ENCODE measurements around the gene PPP2R2B.

PPP2R2B gene

DNA sequence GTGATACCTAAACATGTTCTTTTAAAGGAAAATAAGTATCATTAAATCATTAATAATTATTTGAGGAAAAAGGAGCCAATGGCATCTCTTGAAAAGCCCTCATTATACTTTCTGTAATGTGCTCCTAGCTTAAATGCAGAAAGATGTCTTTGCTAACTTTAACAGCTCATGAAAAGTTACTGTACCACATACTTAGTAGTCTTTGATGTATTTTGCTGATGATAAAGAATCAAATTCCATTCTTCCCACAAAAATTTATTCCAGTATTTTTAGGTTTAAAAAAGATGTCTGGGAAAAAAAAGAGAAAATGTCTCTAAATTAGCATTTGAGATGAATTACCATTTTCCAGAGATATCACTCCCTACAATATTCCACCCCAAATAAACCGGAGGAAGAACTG is 112.5 kb downstream of the PPP2R2B start:
- DNase-seq (ENCODE audit: extremely low spot score), result no peak
- POLR2A ChIA-PET, result no interaction called here
- TF ChIP-seq ARNT (IDR thresholded peaks at IDR 0.05) (no peak), LEF1 (IDR thresholded peaks at IDR 0.05; ENCODE audit: borderline replicate concordance) (no peak)
- CTCF ChIA-PET, result no interaction called here

DNA sequence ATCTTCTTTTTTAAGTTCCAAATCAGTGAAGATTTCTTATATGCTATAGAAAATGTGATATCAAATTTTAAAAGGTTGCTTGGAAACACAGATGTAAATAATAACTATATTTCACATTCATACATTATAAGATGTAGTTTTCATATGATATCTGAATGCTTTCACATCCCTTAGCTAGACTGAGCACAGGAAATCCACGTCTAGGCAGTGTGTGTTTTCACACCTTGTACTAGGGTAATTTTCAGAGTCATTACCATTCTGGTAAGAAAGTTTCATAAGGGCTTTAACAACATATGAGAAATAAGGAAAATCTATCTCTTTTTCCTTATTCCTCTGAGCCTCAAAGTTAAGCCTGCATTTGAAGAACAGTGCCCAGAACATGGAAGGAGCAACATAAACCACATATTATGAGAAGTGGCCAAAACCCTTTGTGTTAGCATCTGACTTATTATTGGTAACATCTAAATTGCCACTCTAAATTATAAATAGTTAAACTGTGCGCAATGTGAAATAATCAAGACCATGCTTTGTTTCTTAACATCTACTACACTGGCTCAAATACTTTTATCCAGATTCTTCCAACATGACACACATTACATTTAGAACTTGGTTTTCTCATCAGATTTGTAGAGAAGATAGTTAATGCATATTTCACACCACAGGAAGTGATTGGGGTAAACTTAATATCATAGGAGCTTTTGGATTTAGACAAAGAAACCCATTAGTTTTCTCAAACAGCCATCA is 113.3 kb downstream of the PPP2R2B start:
- DNase-seq (ENCODE audit: extremely low spot score), result no peak
- TF ChIP-seq SP1 (IDR thresholded peaks at IDR 0.05) (no peak), FOXA1 (IDR thresholded peaks at IDR 0.05) (no peak), FOXM1 (IDR thresholded peaks at IDR 0.05; ENCODE audit: borderline replicate concordance) (no peak)
- ChIA-PET POLR2A (no interaction called here), CTCF (no interaction called here)

DNA sequence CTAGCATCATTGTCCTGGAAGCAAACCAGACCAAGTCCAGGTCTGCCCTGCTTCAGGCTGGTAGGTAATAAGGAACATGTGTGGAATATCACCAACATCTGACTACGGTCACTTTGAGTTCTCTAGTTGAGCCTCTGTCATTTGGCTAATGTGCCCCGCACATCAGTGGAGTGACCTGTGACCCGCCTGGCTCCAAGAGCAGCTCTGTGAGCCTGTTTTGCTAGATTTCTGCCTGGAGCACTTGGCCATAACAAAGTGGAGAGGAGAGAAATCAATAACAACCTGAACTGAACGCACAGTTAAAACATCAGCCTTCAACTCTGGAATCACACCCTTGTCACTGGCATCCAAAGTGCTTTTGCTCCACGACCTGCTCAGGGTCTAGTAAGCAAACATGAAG is 115.7 kb downstream of the PPP2R2B start:
- no peak for TF ChIP-seq LEF1 (IDR thresholded peaks at IDR 0.05; ENCODE audit: borderline replicate concordance)
- no peak for TF ChIP-seq FOXM1 (IDR thresholded peaks at IDR 0.05; ENCODE audit: borderline replicate concordance)
- TF ChIP-seq FOXA1 (IDR thresholded peaks at IDR 0.05), result no peak
- TF ChIP-seq HDGF (IDR thresholded peaks at IDR 0.05; ENCODE audit: borderline replicate concordance), result no peak
- no peak for TF ChIP-seq CTBP1 (IDR thresholded peaks at IDR 0.05; ENCODE audit: borderline replicate concordance)
- no peak for TF ChIP-seq NFRKB (IDR thresholded peaks at IDR 0.05)
- TF ChIP-seq BHLHE40 (IDR thresholded peaks at IDR 0.05; ENCODE audit: borderline replicate concordance), result no peak
- TF ChIP-seq FOXK2 (IDR thresholded peaks at IDR 0.05), result no peak
- TF ChIP-seq ELF4 (IDR thresholded peaks at IDR 0.05), result no peak
- TF ChIP-seq ARNT (IDR thresholded peaks at IDR 0.05), result no peak
- no peak for TF ChIP-seq TARDBP (IDR thresholded peaks at IDR 0.05)
- TF ChIP-seq L3MBTL2 (conservative IDR thresholded peaks at IDR 0.05), result no peak
- TF ChIP-seq SP1 (IDR thresholded peaks at IDR 0.05), result no peak
- TF ChIP-seq, protein P1, sequence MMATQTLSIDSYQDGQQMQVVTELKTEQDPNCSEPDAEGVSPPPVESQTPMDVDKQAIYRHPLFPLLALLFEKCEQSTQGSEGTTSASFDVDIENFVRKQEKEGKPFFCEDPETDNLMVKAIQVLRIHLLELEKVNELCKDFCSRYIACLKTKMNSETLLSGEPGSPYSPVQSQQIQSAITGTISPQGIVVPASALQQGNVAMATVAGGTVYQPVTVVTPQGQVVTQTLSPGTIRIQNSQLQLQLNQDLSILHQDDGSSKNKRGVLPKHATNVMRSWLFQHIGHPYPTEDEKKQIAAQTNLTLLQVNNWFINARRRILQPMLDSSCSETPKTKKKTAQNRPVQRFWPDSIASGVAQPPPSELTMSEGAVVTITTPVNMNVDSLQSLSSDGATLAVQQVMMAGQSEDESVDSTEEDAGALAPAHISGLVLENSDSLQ (IDR thresholded peaks at IDR 0.05), result no peak
- TF ChIP-seq SUZ12 (IDR thresholded peaks at IDR 0.05), result no peak
- no peak for TF ChIP-seq ZNF384 (IDR thresholded peaks at IDR 0.05)
- ChIA-PET CTCF (no interaction called here), POLR2A (no interaction called here)
- DNase-seq (ENCODE audit: extremely low spot score), result no peak

DNA sequence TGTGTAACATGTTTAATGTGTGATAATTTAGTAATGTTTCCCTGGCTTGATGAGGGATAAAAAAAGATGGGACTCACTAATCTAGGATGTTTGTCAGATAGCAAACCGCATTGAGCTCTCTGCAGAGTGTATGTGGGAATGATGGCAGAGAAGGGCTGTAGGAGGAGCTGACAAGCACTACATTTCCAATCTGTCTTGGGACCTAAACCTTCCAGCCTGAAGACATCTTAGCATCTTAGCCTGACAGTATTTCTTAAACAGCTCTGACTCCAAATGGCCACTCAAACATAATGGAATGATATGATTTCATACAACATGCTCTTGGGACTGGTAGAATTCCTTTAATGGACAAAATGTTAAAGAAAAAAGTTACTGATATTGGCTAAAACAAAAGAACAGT is 116.7 kb downstream of the PPP2R2B start:
- ChIA-PET CTCF (no interaction called here), POLR2A (no interaction called here)
- TF ChIP-seq FOXM1 (IDR thresholded peaks at IDR 0.05; ENCODE audit: borderline replicate concordance), result no peak
- TF ChIP-seq FOXK2 (IDR thresholded peaks at IDR 0.05), result no peak
- no peak for TF ChIP-seq ZNF384 (IDR thresholded peaks at IDR 0.05)
- no peak for TF ChIP-seq NFRKB (IDR thresholded peaks at IDR 0.05)
- no peak for TF ChIP-seq BHLHE40 (IDR thresholded peaks at IDR 0.05; ENCODE audit: borderline replicate concordance)
- no peak for TF ChIP-seq HDGF (IDR thresholded peaks at IDR 0.05; ENCODE audit: borderline replicate concordance)
- TF ChIP-seq CTBP1 (IDR thresholded peaks at IDR 0.05; ENCODE audit: borderline replicate concordance), result no peak
- no peak for TF ChIP-seq FOXA1 (IDR thresholded peaks at IDR 0.05)
- TF ChIP-seq SUZ12 (IDR thresholded peaks at IDR 0.05), result no peak
- TF ChIP-seq, protein P1 (IDR thresholded peaks at IDR 0.05), result no peak
- no peak for TF ChIP-seq ARNT (IDR thresholded peaks at IDR 0.05)
- no peak for TF ChIP-seq SP1 (IDR thresholded peaks at IDR 0.05)
- TF ChIP-seq TARDBP (IDR thresholded peaks at IDR 0.05), result no peak
- no peak for TF ChIP-seq LEF1 (IDR thresholded peaks at IDR 0.05; ENCODE audit: borderline replicate concordance)
- TF ChIP-seq ELF4 (IDR thresholded peaks at IDR 0.05), result no peak
- TF ChIP-seq L3MBTL2 (conservative IDR thresholded peaks at IDR 0.05), result no peak
- no peak for DNase-seq (ENCODE audit: extremely low spot score)

DNA sequence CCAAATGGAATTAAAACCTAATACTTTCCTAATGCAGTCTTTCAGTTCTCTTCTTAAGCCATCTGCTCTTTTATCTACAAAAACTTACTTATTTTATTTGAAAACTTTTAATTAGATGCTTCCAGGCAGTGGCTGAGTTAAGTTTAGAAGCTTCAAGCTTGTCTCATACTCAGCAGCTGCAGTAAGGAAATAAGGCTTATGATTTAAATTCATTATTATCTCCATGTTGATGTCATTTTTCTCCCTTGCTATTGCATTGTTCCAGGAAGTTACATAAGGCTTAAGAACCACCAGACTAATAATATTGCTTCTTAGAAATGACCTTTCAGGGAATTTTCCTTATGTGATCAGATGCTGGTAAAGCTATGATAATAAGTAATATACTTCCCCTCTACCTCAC is 119.6 kb downstream of the PPP2R2B start:
- CTCF ChIA-PET, result interaction anchor here (0.6 kb wide), 1 partner anchor 41 kb away, joined by 5 read pairs; no protein-coding TSS in a partner anchor

DNA sequence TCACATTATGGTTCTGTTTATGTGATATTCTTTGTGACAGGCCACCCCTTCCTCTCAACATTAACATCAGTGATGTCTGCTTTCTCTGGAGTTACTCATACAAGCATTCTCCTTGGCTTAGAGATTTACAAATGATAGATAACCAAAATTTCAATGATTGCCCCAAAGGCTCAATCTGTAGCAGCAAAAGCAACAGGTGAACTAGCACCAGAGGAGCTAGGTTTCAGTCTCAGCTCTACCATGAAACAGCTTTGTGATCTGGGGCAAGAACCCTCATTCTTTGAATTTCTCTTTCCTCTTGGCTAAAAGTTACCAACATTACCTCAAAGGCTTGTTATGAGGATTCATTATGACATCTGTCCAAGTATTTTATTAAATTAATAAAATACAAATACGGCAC is 120.5 kb downstream of the PPP2R2B start:
- no peak for DNase-seq (ENCODE audit: extremely low spot score)
- no peak for TF ChIP-seq CTBP1 (IDR thresholded peaks at IDR 0.05; ENCODE audit: borderline replicate concordance)
- TF ChIP-seq FOXK2 (IDR thresholded peaks at IDR 0.05), result no peak
- TF ChIP-seq SP1 (IDR thresholded peaks at IDR 0.05), result no peak
- no peak for TF ChIP-seq ZNF384 (IDR thresholded peaks at IDR 0.05)
- TF ChIP-seq TARDBP (IDR thresholded peaks at IDR 0.05), result no peak
- TF ChIP-seq FOXA1 (IDR thresholded peaks at IDR 0.05), result no peak
- no peak for TF ChIP-seq FOXM1 (IDR thresholded peaks at IDR 0.05; ENCODE audit: borderline replicate concordance)
- no peak for TF ChIP-seq SUZ12 (IDR thresholded peaks at IDR 0.05)
- TF ChIP-seq L3MBTL2 (conservative IDR thresholded peaks at IDR 0.05), result no peak
- no peak for TF ChIP-seq ELF4 (IDR thresholded peaks at IDR 0.05)
- no peak for TF ChIP-seq LEF1 (IDR thresholded peaks at IDR 0.05; ENCODE audit: borderline replicate concordance)
- TF ChIP-seq, protein P1 (IDR thresholded peaks at IDR 0.05), result no peak
- TF ChIP-seq ARNT (IDR thresholded peaks at IDR 0.05), result no peak
- no peak for TF ChIP-seq NFRKB (IDR thresholded peaks at IDR 0.05)
- TF ChIP-seq HDGF (IDR thresholded peaks at IDR 0.05; ENCODE audit: borderline replicate concordance), result no peak
- TF ChIP-seq BHLHE40 (IDR thresholded peaks at IDR 0.05; ENCODE audit: borderline replicate concordance), result no peak
- ChIA-PET POLR2A (no interaction called here), CTCF (no interaction called here)

More for the DNA sequence above, 119.6 kb downstream of the PPP2R2B start:
- POLR2A ChIA-PET, result no interaction called here
- no peak for TF ChIP-seq FOXA1 (IDR thresholded peaks at IDR 0.05)
- TF ChIP-seq NFRKB (IDR thresholded peaks at IDR 0.05), result no peak
- TF ChIP-seq ELF4 (IDR thresholded peaks at IDR 0.05), result no peak
- TF ChIP-seq, protein P1 (IDR thresholded peaks at IDR 0.05), result no peak
- no peak for TF ChIP-seq FOXM1 (IDR thresholded peaks at IDR 0.05; ENCODE audit: borderline replicate concordance)
- no peak for TF ChIP-seq ARNT (IDR thresholded peaks at IDR 0.05)
- TF ChIP-seq HDGF (IDR thresholded peaks at IDR 0.05; ENCODE audit: borderline replicate concordance), result no peak
- TF ChIP-seq SUZ12 (IDR thresholded peaks at IDR 0.05), result no peak
- no peak for TF ChIP-seq LEF1 (IDR thresholded peaks at IDR 0.05; ENCODE audit: borderline replicate concordance)
- TF ChIP-seq BHLHE40 (IDR thresholded peaks at IDR 0.05; ENCODE audit: borderline replicate concordance), result no peak
- TF ChIP-seq ZNF384 (IDR thresholded peaks at IDR 0.05), result no peak
- no peak for TF ChIP-seq SP1 (IDR thresholded peaks at IDR 0.05)
- TF ChIP-seq FOXK2 (IDR thresholded peaks at IDR 0.05), result no peak
- no peak for TF ChIP-seq L3MBTL2 (conservative IDR thresholded peaks at IDR 0.05)
- no peak for TF ChIP-seq TARDBP (IDR thresholded peaks at IDR 0.05)
- no peak for TF ChIP-seq CTBP1 (IDR thresholded peaks at IDR 0.05; ENCODE audit: borderline replicate concordance)
- no peak for DNase-seq (ENCODE audit: extremely low spot score)
